GM19023 (cell line): ENCODE results near the gene SCG3.

ENCODE experiments used
- ATAC-seq: cut with Tn5 transposase; IDR thresholded peaks from one replicate; pipeline ENCODE4 v1.9.1; 2021; ENCODE audit warnings: mild to moderate bottlenecking, moderate library complexity; ENCODE audit not compliant: unreplicated experiment

SCG3 gene

DNA sequence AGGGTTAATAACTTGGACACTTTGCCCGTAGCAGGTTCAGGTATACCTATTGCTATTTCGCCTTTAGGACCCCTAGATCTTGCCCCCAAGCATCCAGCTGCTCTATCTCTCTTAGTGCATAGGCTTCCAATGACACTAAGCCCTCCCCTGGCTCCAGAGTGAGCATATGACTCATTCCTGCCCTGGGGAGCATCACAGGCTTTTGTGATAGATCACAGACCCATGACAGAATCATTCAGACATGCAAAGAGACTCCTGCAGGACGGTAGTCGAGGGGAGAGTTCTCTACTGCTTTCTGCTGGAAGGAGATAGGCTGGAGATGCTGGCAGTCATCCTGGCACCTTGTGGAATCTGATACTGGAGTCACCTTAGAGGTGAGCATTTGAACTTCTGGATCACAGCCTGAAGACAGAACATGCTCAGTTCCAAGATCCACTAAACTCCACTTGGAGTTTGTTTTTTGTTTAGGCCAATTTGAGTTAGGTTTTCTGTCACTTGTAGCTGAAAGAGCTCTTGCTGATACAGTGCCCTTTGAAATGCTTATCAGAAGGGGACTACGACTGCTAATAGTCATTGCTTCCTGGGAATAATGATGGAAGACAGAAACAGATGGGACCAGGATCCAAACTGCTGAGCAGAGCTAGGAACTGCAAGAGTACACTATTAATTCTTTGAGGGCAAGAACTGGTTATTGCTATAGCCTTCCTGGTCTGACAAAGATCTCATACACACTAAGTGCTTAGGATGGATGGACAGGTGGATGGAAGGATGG, 45.2 kb downstream of the SCG3 start:
- ATAC-seq = peak; percentile 86

DNA sequence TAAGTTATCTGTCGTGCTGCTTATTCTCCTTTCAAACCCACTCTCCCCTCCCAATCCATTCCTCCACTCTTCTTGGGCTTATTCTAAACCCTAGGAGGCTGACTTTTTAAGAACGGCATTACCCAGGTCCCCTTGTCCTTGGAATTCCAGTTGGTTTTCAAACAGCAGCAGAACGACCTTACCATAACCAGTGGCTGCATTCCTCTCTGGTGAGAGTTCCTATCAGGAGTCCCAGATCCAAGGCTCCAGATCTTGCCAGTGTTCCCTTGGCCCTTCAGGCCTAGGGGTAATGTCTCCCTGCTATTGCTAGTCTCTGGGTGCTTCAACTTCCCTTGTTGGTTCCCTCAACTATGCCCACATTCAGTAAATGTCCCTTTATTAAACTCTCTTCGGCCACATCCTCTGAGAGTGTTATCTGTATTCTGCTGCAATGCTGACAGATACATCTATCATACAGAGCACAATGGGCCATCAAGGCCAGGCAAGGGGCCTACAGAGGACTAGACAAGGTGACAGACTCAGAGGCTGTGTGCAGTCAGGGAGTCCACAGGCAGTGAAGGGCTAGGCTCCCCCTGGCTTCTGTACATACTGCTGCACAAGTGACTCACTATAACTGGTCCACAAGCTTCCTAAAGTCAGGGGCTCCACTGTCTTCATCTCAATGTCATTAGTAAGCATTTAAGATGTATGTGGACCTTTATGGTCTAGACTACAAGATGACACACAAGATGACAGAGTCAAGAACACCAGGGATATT, 46.0 kb downstream of the SCG3 start:
- no peak for ATAC-seq

DNA sequence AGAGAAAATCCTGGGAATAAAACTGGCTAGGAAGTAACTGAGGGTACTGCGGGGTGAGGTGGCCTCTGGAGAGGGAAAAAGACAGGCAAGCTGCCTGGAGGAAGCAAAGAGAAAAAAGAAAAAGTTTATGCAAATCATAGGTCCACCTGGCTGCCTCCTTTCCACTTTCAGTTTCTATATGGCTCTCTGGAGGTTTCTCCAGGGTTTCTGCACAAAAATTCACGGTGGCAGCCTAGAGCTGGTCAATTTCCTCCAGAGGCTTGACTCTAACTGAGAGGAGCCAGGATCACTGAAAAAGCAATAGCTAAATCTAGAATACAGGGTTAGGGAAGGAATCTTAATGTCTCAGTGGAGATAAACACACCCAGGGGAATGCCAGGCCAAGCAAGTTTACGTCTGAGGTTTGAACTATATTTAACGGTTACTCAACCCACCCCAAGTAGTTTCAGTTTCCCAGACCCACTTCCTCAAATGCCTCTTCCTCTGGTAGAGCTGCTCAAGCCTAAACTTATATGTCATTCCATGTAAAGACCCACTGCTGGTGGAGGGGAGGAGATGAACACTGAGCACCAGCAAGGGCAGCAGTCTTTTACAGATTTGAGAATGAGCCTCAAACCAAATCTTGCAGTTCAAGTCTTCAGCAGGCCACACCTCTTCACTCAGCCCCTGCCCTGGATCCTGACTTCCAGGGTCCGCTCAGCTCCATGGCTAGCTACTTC, 50.4 kb downstream of the SCG3 start:
- ATAC-seq = peak; percentile 62

DNA sequence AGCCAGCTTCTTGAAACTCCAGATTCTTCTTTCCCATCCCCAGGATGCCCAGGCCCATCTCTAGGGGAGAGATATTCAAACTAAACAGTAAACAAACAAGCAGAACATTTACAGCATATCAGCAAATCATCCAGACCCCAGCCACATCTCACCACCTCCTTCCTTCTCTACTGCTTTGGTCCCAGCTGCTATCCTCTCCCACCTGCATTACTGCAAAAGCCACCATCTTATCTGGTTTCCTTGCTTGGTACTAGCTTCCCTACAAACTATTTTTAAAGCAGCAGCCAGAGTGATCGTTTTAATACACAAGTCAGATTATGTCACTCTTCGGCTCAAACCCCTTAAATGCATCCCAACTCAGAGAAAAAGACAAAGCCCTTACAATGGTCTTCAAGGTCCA, 51.3 kb downstream of the SCG3 start:
- ATAC-seq = no peak

DNA sequence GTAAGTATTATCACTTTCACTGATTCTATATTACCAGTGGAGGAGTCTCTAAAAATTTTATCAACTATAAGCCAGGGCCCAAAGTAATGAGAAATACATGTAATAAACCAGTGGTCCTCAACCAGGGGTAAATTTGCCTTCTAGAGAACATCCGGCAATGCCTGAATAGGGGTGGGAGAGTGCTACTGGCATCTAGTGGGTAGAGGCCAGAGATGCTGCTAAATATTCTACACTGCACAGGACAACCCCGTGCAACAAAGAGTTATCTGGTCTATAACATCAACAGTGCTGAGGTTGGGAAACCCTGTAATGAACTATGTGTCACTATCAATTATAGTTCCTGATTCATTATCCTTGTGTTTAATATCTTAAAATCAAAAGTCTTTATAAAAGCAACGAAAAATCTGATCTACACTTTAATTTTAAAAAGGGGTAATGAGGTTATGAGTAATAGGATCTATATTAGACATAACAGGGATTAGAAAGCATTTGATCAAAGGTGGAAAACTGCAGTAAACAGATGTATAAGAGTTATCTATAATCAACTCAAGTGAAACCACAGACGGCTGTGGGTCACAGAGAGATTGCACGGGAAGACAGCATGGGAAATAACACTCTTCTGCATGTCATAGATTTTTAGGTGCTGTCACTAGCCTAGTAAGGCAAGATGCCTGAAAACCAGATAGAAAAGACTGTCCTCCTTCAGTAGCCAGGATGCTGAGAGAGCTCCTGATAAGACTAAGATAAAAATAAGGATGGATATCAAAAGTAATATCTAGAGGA, 54.1 kb downstream of the SCG3 start:
- ATAC-seq = no peak

DNA sequence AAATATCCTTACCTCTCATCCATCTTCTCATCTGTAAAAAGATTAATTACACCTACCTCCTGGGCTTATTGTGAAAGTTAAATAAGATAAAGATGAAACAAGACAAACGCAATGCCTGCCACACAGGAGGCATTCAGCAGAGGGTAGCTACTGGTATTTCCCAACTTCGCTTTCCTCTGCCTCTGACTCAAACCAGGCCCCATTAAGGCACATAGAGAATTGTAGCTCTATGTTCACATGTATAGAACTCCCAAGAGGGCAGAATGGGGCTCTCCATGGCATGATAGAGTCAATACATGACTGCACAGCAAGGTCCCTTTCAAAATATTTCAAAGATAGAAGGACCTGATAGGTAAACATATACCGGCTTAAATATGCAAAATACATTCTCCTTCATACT, 54.8 kb downstream of the SCG3 start:
- ATAC-seq = no peak

DNA sequence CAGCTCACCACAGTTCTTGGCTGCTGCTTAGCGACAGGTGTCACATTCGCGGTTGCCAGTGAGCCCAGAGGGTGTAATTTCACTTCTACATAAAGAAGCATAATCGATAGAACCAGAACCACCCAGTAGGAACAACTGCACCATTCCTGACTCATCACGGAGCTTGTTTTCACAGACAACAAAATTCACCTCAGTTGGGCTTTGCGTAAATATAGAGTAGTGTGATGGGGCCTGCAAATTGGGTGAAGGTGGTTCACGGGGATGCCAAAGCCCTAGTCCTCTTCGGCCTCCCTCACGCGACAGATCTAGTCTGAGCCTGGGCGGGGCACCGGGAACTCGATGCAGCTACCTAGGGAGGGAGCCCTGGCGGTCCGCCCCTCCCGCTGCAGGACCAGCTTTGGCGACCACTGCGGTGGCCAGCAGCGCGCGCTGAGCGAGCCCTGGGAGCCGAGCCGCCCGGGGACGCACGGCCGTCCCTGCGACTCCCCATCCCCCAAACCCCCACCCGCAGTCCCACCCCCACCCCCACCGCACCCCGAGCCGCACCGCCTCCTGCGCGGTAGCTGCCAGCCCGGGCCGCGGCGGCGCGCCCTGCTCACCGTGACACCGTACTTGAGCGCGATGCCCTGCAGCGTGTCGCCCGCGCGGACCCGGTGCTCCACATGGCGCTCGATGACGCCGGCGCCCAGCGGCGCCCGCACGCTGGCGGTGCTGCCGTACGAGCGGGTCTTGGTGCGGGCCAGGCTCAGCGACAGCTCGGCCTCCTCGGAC, 55.6 kb downstream of the SCG3 start:
- ATAC-seq = peak; percentile 42

DNA sequence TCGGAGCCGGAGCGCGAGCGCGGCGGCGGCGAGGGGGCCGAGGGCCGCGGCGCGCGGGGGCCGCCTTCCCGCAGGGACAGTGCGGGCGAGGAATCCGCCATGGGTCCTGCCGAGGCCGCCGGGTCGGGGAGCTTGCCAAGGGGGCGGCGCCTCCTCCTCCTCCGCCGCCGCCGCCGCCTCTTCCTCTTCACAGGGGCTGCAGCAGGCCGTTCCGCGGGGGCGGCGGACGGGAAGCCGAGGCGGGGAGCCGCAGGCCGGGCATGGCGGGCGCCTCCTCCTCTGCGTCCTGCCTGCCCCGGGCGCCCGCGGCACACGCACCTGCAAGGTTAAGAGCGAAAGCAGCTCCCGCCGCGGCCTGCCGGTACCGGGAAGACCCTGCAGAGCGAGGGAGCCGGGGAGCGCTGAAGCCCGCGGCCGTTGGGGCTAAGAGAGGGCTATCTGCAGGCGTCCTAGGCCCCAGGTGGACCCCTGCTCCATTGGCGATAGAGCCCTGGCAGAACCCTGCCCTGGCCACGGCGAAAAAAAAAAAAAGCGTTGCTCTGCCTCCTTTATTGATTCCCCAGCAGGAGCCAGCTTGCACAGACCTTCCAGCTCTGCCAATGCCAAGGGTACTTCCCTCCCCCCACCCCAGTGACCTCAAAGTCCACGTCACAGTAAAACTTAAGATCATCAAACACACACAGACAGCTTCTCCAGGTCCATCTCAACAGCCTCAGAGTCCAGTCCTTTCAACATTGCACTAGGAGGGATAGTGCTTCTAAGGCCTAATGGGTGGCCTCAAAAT, 56.4 kb downstream of the SCG3 start, which contains the start of gene LYSMD2:
Gene LYSMD2 (minus strand): TSS at position 134 of the 784 bp plus-strand sequence. CDS start 33 bp downstream, at position 101.
- peak; percentile 57 for ATAC-seq

DNA sequence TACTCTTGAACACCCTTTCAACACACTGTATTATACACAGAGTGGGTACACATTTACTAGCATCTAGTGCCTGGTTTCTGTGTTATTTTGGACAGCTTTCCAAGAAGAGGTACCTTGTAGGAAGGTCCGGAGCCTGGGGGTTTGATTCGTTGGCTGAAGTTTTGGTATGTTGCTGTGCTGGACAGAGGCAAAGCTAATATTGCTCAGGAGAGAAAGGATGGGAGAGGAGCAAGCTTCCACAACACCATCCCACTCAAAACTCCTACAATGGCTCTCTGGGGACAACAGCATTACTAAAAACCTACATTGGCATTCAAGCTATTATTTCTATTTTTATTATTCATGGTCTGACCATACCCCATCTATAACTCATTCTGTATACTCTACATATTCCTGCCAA, 57.2 kb downstream of the SCG3 start:
- no peak for ATAC-seq

DNA sequence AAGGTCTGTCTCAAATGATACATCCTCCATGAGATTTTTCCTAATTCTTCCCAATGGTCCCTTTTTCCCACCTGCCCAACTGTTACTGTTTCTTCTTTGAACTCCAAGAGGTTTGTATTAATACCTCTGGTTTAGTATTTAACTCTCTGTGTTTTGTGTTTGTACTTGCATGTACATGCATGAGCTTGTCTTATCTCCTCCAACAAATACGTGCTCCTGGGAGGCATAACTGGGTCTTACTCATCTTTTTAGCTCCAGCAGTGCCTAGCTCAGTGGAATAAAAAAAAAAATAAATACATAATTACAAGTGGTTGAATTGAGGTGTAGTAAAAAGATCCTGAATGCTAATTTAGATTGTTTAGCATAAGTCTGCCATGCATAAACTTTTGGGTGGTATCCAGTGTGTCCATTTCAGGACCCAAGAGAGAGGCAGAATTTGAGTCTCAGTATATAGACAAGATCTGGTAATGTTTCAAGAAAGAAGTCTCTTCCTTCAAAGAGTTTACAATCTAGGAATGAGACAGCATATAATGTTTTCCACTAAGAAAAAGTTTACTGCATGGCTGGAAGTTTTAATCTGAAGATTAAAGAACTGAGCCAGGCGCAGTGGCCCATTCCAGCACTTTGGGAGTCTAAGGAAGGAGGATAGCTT, 57.9 kb downstream of the SCG3 start:
- no peak for ATAC-seq

DNA sequence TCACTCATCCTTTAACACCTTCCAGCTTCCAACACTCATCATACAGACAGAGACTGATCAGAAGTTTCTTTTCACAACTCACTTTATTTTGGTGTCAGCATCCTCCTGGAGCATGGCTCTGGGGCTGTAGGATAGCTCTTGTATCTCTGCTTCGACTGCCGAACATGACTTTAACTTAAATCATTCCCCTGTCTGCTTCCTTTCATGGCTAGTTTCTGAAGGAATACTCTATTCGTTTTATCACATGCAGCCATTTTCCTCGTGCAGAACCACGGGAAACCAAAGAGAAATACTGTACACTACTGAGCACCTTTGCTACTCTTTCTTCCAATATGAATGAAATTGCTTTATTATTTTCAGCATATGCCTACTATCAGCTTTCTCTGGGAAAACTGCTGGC, 68.0 kb downstream of the SCG3 start:
- ATAC-seq = no peak

DNA sequence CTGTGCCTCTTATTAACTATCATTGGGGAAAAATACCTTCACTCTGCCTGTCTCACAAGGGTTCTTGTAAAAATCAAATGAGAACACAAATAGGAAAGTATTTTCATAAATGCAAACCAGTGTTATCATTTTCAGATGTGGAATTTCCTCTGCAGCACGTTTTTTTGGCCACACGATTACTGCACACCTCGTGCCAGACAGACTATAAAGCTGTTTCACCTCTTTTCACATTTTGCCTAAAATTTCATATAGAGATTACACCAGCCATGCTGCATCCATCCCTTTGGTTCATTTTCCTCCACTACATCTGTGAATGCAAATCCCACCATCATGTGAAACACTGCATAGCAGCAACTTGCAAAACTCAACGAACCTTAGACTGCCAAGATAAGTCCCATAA, 68.9 kb downstream of the SCG3 start:
- no peak for ATAC-seq

DNA sequence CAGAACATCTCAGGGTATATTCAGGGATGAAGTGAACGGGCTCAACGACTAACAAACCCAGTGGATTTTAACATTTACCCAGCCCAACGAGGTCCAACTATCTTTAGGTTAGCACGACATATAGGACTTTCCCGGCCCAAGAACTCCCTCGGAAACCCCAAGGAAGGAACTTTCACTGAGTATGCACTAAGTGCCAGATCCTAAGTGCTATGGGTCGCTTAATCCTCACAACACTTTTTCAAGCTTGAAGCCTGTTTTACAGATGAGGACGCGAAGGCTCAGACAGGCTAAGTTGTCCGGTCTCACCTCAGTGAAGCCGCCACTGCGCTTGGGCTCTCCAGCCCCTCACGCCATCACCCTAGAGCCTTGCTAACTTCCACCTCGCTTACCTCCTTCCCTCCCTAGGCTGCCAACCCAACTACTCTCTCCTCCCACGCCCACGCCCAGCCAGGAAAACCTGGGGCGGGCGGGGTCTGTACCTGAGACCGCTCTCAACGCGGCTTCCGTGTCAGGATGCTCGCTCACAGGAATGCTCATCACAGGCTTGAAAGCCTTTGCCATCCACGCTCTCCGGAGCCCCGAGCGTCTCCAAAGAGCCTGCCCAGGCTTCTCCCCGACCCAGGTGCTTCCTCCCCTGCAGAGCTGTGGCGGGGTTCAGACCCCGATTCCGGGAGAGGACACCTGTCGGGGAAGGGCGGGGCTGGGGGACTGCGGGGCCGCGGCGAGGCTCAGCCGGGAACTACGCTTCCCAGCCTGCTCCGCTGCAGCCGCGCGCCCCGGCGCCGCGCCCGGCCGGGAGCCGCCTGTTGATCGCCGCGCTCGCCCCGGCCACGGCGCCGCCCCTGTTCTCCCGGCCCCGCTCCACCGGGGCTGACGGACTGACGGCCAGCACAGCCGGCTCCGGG, 69.7 kb downstream of the SCG3 start, which contains the start of gene TMOD2:
Gene TMOD2 (plus strand): TSS at position 806 of the 905 bp plus-strand sequence. CDS start 14,845 bp downstream, outside the sequence.
- ATAC-seq = peak; percentile 71

DNA sequence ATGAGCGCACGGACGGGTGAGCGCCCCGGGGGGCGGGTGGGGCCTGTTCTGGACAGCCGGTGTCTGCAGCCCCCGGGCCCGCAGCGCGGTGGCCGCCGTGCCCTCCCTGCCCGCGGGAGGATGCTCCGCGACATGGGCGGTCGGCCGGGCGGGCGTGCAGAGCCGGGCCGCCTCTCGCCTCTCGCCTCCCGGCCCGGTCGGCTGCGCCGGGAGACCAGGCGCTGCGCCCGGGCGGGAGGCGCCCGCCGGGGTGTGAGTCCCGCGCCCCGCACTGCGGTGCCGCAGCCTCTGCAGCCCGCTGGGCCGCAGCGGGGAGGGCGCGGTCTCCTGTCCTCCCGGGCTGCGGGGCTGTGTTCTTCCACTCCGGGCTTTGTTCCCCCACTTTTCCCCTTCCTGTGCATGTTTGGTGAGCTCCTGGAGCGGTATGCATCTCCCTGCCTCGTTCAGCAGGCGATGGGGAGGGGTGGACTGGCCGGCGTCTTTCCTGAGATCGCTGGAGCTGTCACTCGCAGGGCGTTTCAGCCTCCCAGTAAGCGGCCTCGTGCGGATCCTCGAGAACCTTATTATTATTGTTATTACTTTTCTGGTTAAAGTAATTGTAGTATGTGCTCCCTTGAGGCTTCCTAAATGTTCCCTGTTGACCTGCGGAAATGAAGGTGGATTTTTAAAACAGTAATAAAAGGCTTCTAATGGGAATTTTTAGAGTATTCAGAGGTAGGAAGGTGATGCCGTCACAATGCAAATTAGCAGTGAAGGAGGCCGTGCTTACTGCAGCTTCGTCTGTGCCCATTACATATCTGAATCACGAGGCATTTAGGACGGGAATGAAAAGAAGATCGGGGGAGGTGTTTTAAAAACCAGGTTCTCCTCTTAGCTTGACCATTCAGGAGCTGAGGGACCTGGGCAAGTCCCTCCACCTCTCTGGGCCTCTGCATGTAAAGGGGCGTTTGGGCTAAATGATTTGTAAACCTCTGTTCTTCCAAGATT, 70.7 kb downstream of the SCG3 start:
- ATAC-seq = peak; percentile 46

DNA sequence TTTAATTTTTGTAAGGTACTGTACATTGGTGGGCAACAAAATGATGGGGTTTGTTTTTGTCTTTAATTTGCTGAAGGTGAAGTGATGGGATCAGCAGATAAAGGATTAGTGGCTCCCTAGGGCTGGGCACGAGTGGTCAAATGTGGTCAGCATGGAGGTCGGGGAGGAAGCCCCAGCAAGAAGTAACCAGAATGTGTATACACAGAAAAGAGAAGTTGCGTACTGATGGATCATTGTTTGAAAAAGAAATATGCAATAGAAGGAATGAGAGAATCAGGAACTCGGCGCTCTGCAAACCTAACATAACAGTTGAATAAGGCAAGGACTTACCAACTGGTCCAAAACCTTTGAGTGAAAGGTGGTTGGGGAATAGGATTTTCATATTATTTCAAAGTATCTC, 71.6 kb downstream of the SCG3 start:
- ATAC-seq = no peak

DNA sequence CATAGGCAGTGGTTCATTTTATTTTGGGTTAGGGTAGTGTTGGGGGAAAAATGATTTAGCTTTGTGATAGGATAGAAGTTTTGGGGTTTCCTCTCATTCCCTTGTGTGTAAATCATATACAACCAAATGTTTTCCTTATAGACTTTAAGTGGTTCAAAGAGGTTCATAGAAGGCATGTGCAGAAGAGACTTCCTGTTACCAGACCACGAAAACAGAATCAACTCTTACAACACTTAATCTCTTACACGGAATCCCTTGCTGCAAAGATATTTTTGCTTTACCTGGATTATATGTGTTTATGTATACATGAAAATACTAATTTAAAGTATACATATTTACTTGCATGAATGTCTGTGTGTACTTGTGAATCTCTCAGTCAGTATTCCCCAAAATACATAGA, 73.0 kb downstream of the SCG3 start:
- no peak for ATAC-seq
